AG08395 (cell line): Measurements from ENCODE around the gene L1CAM.
"Not testable (repeated sequence)": the region's sequence is repeated elsewhere in the genome, so short reads cannot be mapped to it uniquely, and the experiment has no call there.

ENCODE experiments used
- DNase-seq: peaks from one replicate; pipeline ENCODE4 v3.0.0; 2012; ENCODE audit warnings: mixed read lengths, low spot score

The L1CAM gene

GRCh38 chrX:153828308-153828707 lies 57.7 kb downstream of the L1CAM start:
- no peak for DNase-seq

GRCh38 chrX:153827903-153828302 lies 58.1 kb downstream of the L1CAM start:
- DNase-seq = no peak

- DNase-seq = no peak
Measured at GRCh38 chrX:153827016-153827415, 59.0 kb downstream of the L1CAM start.

GRCh38 chrX:153825042-153825441 lies 60.9 kb downstream of the L1CAM start:
- no peak for DNase-seq

GRCh38 chrX:153824348-153824747 lies 61.6 kb downstream of the L1CAM start:
- no peak for DNase-seq

GRCh38 chrX:153821066-153821465 lies 64.9 kb downstream of the L1CAM start:
- no peak for DNase-seq

- DNase-seq = no peak
Measured at GRCh38 chrX:153820601-153821000, 65.4 kb downstream of the L1CAM start.

GRCh38 chrX:153819384-153820040 lies 66.5 kb downstream of the L1CAM start:
- DNase-seq = no peak

GRCh38 chrX:153818571-153819383 lies 67.2 kb downstream of the L1CAM start:
- DNase-seq = peak; percentile 56

- DNase-seq = not testable (repeated sequence)
Measured at GRCh38 chrX:153818064-153818463, 67.9 kb downstream of the L1CAM start.

GRCh38 chrX:153816831-153817690 lies 68.9 kb downstream of the L1CAM start:
- no peak for DNase-seq

- DNase-seq = no peak
Measured at GRCh38 chrX:153814591-153815315, 71.2 kb downstream of the L1CAM start.

GRCh38 chrX:153813161-153813560 lies 72.8 kb downstream of the L1CAM start:
- DNase-seq = no peak

- no peak for DNase-seq
Measured at GRCh38 chrX:153812220-153812619, 73.8 kb downstream of the L1CAM start.
